SIG-M5 (cell line): ENCODE results near the gene BEND5.

Source experiments
- DNase-seq: peaks from one replicate; lab custom pipeline; 2025; lab: John Stamatoyannopoulos, UW

Gene BEND5

GRCh38 chr1:48776393-48777218 lies at the start of gene BEND5:
BEND5 (minus strand) TSS chr1:48776891; CDS start chr1:48776831, 60 bp downstream.
- DNase-seq, result no peak

- no peak for DNase-seq
Measured at GRCh38 chr1:48823168-48823567, 46.5 kb upstream of the BEND5 start.

- DNase-seq, result no peak
Measured at GRCh38 chr1:48820491-48820890, 43.8 kb upstream of the BEND5 start.

GRCh38 chr1:48817505-48818114 lies 40.9 kb upstream of the BEND5 start:
- no peak for DNase-seq

- no peak for DNase-seq
Measured at GRCh38 chr1:48810740-48811139, 34.0 kb upstream of the BEND5 start.

GRCh38 chr1:48808496-48808895 lies 31.8 kb upstream of the BEND5 start:
- no peak for DNase-seq

- DNase-seq, result no peak
Measured at GRCh38 chr1:48807554-48808260, 31.0 kb upstream of the BEND5 start.

GRCh38 chr1:48803474-48803873 lies 26.8 kb upstream of the BEND5 start:
- no peak for DNase-seq

- DNase-seq, result no peak
Measured at GRCh38 chr1:48794816-48795215, 18.1 kb upstream of the BEND5 start.

- DNase-seq, result no peak
Measured at GRCh38 chr1:48793863-48794262, 17.2 kb upstream of the BEND5 start.

GRCh38 chr1:48792961-48793360 lies 16.3 kb upstream of the BEND5 start:
- no peak for DNase-seq

- DNase-seq, result no peak
Measured at GRCh38 chr1:48790397-48790796, 13.7 kb upstream of the BEND5 start.

GRCh38 chr1:48789903-48790302 lies 13.2 kb upstream of the BEND5 start:
- DNase-seq, result no peak

- no peak for DNase-seq
Measured at GRCh38 chr1:48785869-48786268, 9.2 kb upstream of the BEND5 start.

GRCh38 chr1:48784301-48784700 lies 7.6 kb upstream of the BEND5 start:
- no peak for DNase-seq

- DNase-seq, result no peak
Measured at GRCh38 chr1:48777219-48777895, 666 bp upstream of the BEND5 start.

GRCh38 chr1:48775831-48776392 lies 779 bp downstream of the BEND5 start:
- no peak for DNase-seq

- DNase-seq, result no peak
Measured at GRCh38 chr1:48773133-48773532, 3.6 kb downstream of the BEND5 start.

GRCh38 chr1:48772211-48772610 lies 4.5 kb downstream of the BEND5 start:
- DNase-seq, result no peak

- DNase-seq, result no peak
Measured at GRCh38 chr1:48771561-48771960, 5.1 kb downstream of the BEND5 start.

GRCh38 chr1:48767975-48768510 lies 8.6 kb downstream of the BEND5 start:
- DNase-seq, result no peak

- no peak for DNase-seq
Measured at GRCh38 chr1:48765335-48765734, 11.4 kb downstream of the BEND5 start.
